Duodenal mucosa (tissue), 2 donors: ENCODE data around the gene RYR3.

Source experiments
- H3K27ac ChIP-seq: one replicate; pipeline ENCODE4 v1.7.0; 2013; ENCODE audit warnings: low read depth, low read length
- H3K27me3 ChIP-seq, 2 donors: one replicate each; pipeline ENCODE4 v1.7.0; 2013; ENCODE audit warnings: low read length in 2 of 2, control low read depth in 1 of 2; ENCODE audit not compliant: insufficient read depth in 2 of 2, control insufficient read depth in 1 of 2
- H3K36me3 ChIP-seq, 2 donors: one replicate each; pipeline ENCODE4 v1.7.0; 2013; ENCODE audit warnings: low read length in 2 of 2, control low read depth in 1 of 2; ENCODE audit not compliant: insufficient read depth in 2 of 2, control insufficient read depth in 1 of 2
- H3K4me1 ChIP-seq, 2 donors: one replicate each; pipeline ENCODE4 v1.7.0; 2013; ENCODE audit warnings: low read length in 2 of 2, control low read depth in 1 of 2; ENCODE audit not compliant: insufficient read depth in 2 of 2, control insufficient read depth in 1 of 2
- H3K4me3 ChIP-seq, 2 donors: one replicate each; pipeline ENCODE4 v1.7.0; 2013; ENCODE audit warnings: low read length in 2 of 2, low read depth in 1 of 2
- H3K9ac ChIP-seq, 2 donors: one replicate each; pipeline ENCODE4 v1.7.0; 2013; ENCODE audit warnings: low read length in 2 of 2, low read depth in 1 of 2
- H3K9me3 ChIP-seq, 2 donors: one replicate each; pipeline ENCODE4 v1.7.0; 2013; ENCODE audit warnings: low read length in 2 of 2, control low read depth in 1 of 2; ENCODE audit not compliant: control insufficient read depth in 1 of 2

The RYR3 gene

GRCh38 chr15:33310481-33311311, at the start of gene RYR3:
RYR3 (plus strand) TSS chr15:33310967; CDS start chr15:33311046, 79 bp downstream.
- Histone ChIP-seq H3K9me3 (no peaks in the 10 kb centered on the region), H3K27me3 (peaks cover 13 to 19% of the 10 kb centered on the region in 2 donors), H3K4me1 (no peaks in the 10 kb centered on the region), H3K9ac (no peak within 1 kb of the TSS), H3K4me3 (no peak within 1 kb of the TSS), H3K27ac (no peak within 1 kb of the TSS), H3K36me3 (no peaks in the 10 kb centered on the region)

GRCh38 chr15:33262306-33262705, 48.5 kb upstream of the RYR3 start:
- Histone ChIP-seq H3K4me3 (no peak overlapping the region), H3K27me3 (no peaks in the 10 kb centered on the region), H3K9ac (no peak overlapping the region), H3K36me3 (no peaks in the 10 kb centered on the region), H3K9me3 (no peaks in the 10 kb centered on the region), H3K27ac (no peak overlapping the region), H3K4me1 (no peaks in the 10 kb centered on the region)

DNA sequence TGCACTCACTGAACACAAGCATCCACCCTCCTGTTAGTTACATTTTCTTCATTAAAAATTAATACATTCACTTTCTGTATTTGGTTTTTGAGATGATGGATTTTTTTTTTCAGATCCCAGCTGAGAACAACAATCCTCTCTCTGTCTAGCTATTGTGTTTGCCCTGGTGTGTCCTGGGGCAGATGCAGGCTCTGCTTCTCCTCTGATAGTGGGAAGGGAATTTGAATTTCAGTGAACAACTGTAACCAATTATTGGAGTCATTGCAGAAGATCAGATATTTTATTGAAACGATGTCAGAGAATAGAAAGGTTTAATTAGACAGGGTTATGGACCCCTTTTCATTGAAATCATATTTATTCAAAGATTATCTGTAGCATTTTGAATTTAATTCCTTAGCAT, 33.1 kb upstream of the RYR3 start:
- peaks cover 4 to 7% of the 10 kb centered on the region in 2 donors for H3K27me3 ChIP-seq
- no peak overlapping the region for H3K27ac ChIP-seq
- H3K4me1 ChIP-seq = no peaks in the 10 kb centered on the region
- no peaks in the 10 kb centered on the region for H3K9me3 ChIP-seq
- no peak overlapping the region for H3K4me3 ChIP-seq
- no peak overlapping the region for H3K9ac ChIP-seq
- H3K36me3 ChIP-seq = no peaks in the 10 kb centered on the region

DNA sequence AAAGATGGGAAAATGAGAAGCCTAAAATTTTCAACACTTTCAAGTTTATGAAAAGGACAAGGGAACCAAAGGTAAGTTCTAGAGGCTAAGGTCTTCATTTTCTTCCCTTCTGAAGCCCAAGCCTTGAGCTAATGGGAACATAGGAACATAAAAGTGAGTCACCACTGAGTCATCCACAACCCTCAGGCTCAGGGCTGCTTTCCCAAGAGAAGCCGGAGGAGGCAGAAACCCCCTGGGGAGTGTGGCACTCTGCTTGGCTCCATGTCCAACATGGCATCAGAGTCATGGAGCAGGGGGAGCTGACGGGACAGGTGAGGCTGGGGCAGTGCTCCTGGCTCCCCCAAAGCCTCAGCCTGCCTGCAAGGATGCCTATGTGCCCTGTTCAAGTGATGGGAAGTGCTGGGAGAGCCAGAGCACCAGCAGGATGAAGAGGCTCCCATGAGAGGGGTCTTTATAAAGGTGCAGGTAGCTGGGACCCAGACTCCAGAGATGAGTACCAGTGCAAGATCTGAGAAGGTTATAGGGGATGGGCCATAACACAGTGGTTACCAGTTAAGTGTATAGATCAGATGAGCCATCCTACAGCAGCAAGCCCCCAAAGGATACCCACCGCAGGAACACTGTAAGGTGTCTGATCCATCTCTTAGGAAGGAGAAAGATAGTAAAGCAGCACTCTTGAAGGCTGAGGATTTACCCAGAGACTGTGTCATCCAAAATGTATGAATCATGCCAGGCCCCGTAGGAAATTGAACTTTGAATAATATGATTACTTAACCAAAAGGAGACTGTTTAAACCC, 31.8 kb upstream of the RYR3 start:
- H3K27ac ChIP-seq = no peak overlapping the region
- no peaks in the 10 kb centered on the region for H3K36me3 ChIP-seq
- peaks cover 4 to 7% of the 10 kb centered on the region in 2 donors for H3K27me3 ChIP-seq
- no peaks in the 10 kb centered on the region for H3K9me3 ChIP-seq
- H3K9ac ChIP-seq = no peak overlapping the region
- H3K4me3 ChIP-seq = no peak overlapping the region
- no peaks in the 10 kb centered on the region for H3K4me1 ChIP-seq

GRCh38 chr15:33279613-33280205, 31.1 kb upstream of the RYR3 start:
- no peak overlapping the region for H3K27ac ChIP-seq
- no peaks in the 10 kb centered on the region for H3K9me3 ChIP-seq
- peaks cover 4 to 7% of the 10 kb centered on the region in 2 donors for H3K27me3 ChIP-seq
- no peak overlapping the region for H3K4me3 ChIP-seq
- H3K4me1 ChIP-seq = no peaks in the 10 kb centered on the region
- no peaks in the 10 kb centered on the region for H3K36me3 ChIP-seq
- no peak overlapping the region for H3K9ac ChIP-seq

- Histone ChIP-seq H3K9ac (no peak overlapping the region), H3K27me3 (peaks cover 0 to 7% of the 10 kb centered on the region in 2 donors), H3K27ac (no peak overlapping the region), H3K9me3 (no peaks in the 10 kb centered on the region), H3K36me3 (no peaks in the 10 kb centered on the region), H3K4me1 (no peaks in the 10 kb centered on the region), H3K4me3 (no peak overlapping the region)
Observed at GRCh38 chr15:33282226-33283020, 28.3 kb upstream of the RYR3 start.

DNA sequence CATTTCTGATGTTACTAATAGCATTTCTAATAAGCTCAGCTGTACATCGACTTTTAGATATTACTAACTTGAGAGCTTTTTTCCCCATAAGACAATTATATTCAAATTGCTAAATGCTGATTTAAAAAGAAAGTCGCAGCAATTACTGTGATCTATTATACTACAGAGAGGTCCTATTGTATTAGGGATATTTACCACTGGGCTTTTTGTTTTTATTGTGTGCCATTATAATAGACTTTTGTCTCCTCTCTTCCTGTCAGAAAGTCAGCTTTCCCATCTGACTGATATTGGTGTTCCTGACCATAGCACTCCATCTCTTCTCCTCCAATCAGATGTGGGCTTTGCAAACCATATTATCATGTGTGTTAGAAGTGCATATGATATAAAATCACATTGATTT, 27.2 kb upstream of the RYR3 start:
- no peak overlapping the region for H3K27ac ChIP-seq
- H3K9ac ChIP-seq = no peak overlapping the region
- no peak overlapping the region for H3K4me3 ChIP-seq
- no peaks in the 10 kb centered on the region for H3K9me3 ChIP-seq
- H3K27me3 ChIP-seq = peaks cover 0 to 7% of the 10 kb centered on the region in 2 donors
- no peaks in the 10 kb centered on the region for H3K4me1 ChIP-seq
- H3K36me3 ChIP-seq = no peaks in the 10 kb centered on the region

DNA sequence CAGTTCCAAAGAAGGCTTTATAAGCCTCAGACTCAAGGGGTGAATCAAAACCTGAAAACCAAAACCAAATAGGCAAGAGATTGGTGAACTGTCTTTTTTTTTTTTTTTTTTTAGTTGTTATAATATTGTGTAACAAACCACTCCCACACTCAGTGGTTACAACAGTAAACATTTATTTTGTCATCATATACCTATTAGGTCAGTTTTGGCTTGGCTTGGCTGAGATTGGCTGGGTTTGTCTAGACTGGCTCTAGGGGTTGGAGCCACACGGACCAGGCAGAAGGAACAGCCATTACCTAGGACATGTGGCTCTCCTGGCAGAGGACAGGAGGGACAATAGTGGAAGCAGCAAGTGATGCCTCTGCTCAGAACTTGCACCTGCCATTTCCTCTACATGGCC, 26.4 kb upstream of the RYR3 start:
- Histone ChIP-seq H3K4me1 (no peaks in the 10 kb centered on the region), H3K4me3 (no peak overlapping the region), H3K9me3 (no peaks in the 10 kb centered on the region), H3K36me3 (no peaks in the 10 kb centered on the region), H3K9ac (no peak overlapping the region), H3K27me3 (peaks cover 0 to 2% of the 10 kb centered on the region in 2 donors), H3K27ac (no peak overlapping the region)

DNA sequence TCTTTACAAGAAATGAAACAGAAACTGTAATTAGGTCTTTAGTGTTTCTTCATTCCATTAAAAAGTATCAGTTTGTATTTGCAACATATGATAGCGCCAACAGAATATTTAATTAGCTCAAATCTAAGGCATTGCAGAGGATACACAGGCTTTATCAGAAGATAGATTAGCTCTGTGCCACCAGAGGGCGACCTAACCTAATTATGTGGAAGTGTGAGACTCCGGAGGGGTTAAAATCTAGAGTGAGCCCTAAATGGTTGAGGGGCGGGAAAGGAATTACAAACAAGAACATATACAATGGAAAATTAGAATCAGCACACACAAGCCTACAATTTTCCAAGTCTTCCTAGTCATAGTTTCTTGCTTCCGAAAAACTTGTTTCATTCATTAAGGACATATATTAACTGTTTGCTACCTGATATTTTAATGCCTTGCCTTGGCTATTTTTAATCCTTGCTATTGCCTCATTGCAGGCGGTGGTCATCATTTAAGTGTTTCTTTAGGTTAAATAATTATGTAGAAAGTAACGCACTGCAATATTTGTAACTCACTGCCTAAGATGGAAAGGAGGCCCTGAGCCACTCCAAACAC, 18.0 kb upstream of the RYR3 start:
- Histone ChIP-seq H3K4me3 (no peak overlapping the region), H3K9ac (no peak overlapping the region), H3K4me1 (no peaks in the 10 kb centered on the region)

More for the DNA sequence above, 18.0 kb upstream of the RYR3 start:
- Histone ChIP-seq H3K27me3 (peaks cover 5 to 11% of the 10 kb centered on the region in 2 donors), H3K9me3 (no peaks in the 10 kb centered on the region), H3K27ac (no peak overlapping the region), H3K36me3 (no peaks in the 10 kb centered on the region)
